ENCODE measurements around the gene AMOTL2. TPM values are rescaled to one million over a fixed set of nuclear protein-coding genes. Genes with fewer than 3 reads are reported as not detected.
A peak's percentile ranks its signal among the peaks of the same experiment; 100 is the strongest.

Gene AMOTL2
- total RNA-seq, 3 donors from 2014 or later, result 78.3 to 281 (median 83.2) TPM

GRCh38 chr3:134327594-134327975 is 46.7 kb downstream of the AMOTL2 start:
- no peaks in the 10 kb centered on the region for H3K36me3 ChIP-seq
- H3K9me3 ChIP-seq, result no peaks in the 10 kb centered on the region
- peaks cover 5 to 26% of the 10 kb centered on the region in 2 donors for H3K4me1 ChIP-seq
- H3K4me3 ChIP-seq, result no peak overlapping the region
- no peak for DNase-seq (ENCODE audit: low spot score in 2 of 2)
- intact Hi-C loops (cut with DNase I; ENCODE audit: low total_unique reads), result no loop called here
- no peaks in the 10 kb centered on the region for H3K27me3 ChIP-seq
- peak overlapping the region; percentile 74 to 84 for H3K27ac ChIP-seq
- no peak for TF ChIP-seq POLR2AphosphoS5 (IDR thresholded peaks at IDR 0.05)

- Histone ChIP-seq H3K4me3 (no peak overlapping the region), H3K27ac (peak overlapping the region; percentile 74 to 84), H3K9me3 (no peaks in the 10 kb centered on the region), H3K36me3 (no peaks in the 10 kb centered on the region), H3K27me3 (no peaks in the 10 kb centered on the region), H3K4me1 (peaks cover 2 to 26% of the 10 kb centered on the region in 2 donors)
- peak; percentile 45 to 78 for DNase-seq (ENCODE audit: low spot score in 2 of 2)
- intact Hi-C loops (cut with DNase I; ENCODE audit: low total_unique reads), result no loop called here
- TF ChIP-seq POLR2A (IDR thresholded peaks at IDR 0.05) (no peak), CTCF (IDR thresholded peaks at IDR 0.05) (no peak), POLR2AphosphoS5 (IDR thresholded peaks at IDR 0.05) (peak; percentile 78 to 97 (median 97))
These were observed 47.3 kb downstream of the AMOTL2 start for GRCh38 chr3:134326760-134327593.

- intact Hi-C loops (cut with DNase I; ENCODE audit: low total_unique reads), result no loop called here
- H3K27me3 ChIP-seq, result no peaks in the 10 kb centered on the region
- H3K4me1 ChIP-seq, result peaks cover 0 to 23% of the 10 kb centered on the region in 2 donors
- peak overlapping the region; percentile 73 to 74 for H3K27ac ChIP-seq
- no peak overlapping the region for H3K4me3 ChIP-seq
- H3K36me3 ChIP-seq, result no peaks in the 10 kb centered on the region
- no peaks in the 10 kb centered on the region for H3K9me3 ChIP-seq
- TF ChIP-seq POLR2AphosphoS5 (IDR thresholded peaks at IDR 0.05) (no peak), POLR2A (IDR thresholded peaks at IDR 0.05) (no peak), CTCF (IDR thresholded peaks at IDR 0.05) (no peak)
- DNase-seq (ENCODE audit: low spot score in 2 of 2), result peak in 1 of 2 donors; percentile 35
These were observed 48.1 kb downstream of the AMOTL2 start for GRCh38 chr3:134326126-134326525.

- peaks cover 0 to 19% of the 10 kb centered on the region in 2 donors for H3K4me1 ChIP-seq
- H3K4me3 ChIP-seq, result no peak overlapping the region
- no peaks in the 10 kb centered on the region for H3K36me3 ChIP-seq
- peak in 1 of 2 donors; percentile 30 for DNase-seq (ENCODE audit: low spot score in 2 of 2)
- peak overlapping the region; percentile 73 to 74 for H3K27ac ChIP-seq
- no peak for TF ChIP-seq CTCF (IDR thresholded peaks at IDR 0.05)
- TF ChIP-seq POLR2AphosphoS5 (IDR thresholded peaks at IDR 0.05), result no peak
- TF ChIP-seq POLR2A (IDR thresholded peaks at IDR 0.05), result no peak
- intact Hi-C loops (cut with DNase I; ENCODE audit: low total_unique reads), result no loop called here
- no peaks in the 10 kb centered on the region for H3K9me3 ChIP-seq
- H3K27me3 ChIP-seq, result no peaks in the 10 kb centered on the region
These were observed 48.5 kb downstream of the AMOTL2 start for GRCh38 chr3:134325706-134326105.

GRCh38 chr3:134325061-134325705 is 49.1 kb downstream of the AMOTL2 start:
- H3K27me3 ChIP-seq, result no peaks in the 10 kb centered on the region
- DNase-seq (ENCODE audit: low spot score in 2 of 2), result peak in 1 of 2 donors; percentile 15
- no peaks in the 10 kb centered on the region for H3K9me3 ChIP-seq
- H3K27ac ChIP-seq, result peak overlapping the region; percentile 73 to 74
- H3K4me1 ChIP-seq, result peaks cover 0 to 19% of the 10 kb centered on the region in 2 donors
- no peaks in the 10 kb centered on the region for H3K36me3 ChIP-seq
- H3K4me3 ChIP-seq, result no peak overlapping the region
- TF ChIP-seq CTCF (IDR thresholded peaks at IDR 0.05) (no peak), POLR2A (IDR thresholded peaks at IDR 0.05) (no peak), POLR2AphosphoS5 (IDR thresholded peaks at IDR 0.05) (no peak)
- intact Hi-C loops (cut with DNase I; ENCODE audit: low total_unique reads), result no loop called here
